ENCODE measurements around the gene BRK1.
"Not testable (repeated sequence)": the region's sequence is repeated elsewhere in the genome, so short reads cannot be mapped to it uniquely, and the experiment has no call there.

BRK1 gene

DNA sequence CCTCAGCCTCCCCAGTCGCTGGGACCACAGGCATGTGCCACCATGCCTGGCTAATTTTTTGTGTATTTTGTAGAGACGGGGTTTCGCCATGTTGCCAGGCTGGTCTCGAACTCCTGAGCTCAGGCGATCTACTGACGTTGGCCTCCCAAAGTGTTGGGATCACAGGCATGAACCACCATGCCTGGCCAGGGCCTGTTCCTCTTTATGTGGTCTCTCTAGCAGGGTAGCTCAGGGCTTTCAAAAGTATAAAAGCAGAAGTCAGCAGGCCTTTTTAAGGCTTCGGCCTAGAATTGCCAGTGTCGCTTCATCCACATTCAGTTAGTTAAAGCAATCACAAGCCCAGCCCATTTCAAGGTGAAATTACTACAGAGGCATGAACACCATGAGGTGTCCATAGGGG is 33.8 kb downstream of the BRK1 start:
- DNase-seq: no peak

DNA sequence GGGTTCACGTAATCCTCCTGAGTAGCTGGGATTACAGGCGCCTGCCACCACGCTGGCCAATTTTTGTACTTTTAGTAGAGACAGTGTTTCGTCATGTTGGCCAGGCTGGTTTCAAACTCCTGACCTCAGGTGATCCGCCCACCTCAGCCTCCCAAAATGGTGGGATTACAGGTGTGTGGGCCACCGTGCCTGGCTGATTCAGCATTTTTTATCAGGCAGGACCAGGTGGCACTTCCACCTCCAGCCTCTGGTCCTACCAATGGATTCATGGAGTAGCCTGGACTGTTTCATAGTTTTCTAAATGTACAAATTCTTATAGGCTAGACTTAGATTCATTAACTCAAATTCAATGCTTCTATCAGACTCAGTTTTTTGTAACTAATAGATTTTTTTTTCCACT is 35.5 kb downstream of the BRK1 start:
- no peak for DNase-seq

DNA sequence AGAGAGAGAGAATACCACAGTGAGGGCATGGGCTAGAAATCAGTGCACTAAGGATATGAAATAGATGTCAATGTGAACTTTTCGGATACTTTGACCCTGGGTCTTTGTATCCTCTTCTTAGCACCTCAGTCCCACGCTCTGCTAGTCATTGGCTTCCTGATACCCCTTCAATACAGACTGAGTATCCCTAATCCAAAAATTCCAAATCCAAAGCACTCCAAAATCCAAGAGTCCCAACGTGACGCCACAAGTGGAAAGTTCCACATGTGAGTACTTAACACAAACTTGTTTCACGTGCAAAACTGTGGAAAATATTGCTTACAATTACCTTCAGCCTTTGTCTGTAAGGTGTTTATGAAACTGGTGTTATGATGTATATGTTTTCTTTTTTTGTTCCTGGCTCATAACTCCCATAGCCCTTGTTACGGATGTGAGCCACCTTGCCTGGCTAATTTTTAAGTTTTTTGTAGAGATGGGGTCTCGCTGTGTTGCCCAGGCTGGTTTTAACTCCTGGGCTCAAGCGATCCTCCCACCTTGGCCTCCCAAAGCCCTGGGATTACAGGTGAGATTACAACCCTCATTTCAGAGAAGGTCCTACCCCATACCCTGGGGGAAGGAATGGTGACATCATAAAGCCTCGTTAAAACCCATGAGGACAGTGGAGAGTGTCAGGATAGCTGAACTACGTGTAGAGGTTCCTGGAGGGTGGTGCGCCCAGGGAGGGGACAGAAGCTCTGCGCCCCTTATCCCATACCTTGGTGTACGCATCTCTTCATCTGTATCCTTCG is 39.1 kb downstream of the BRK1 start:
- no peak for DNase-seq

DNA sequence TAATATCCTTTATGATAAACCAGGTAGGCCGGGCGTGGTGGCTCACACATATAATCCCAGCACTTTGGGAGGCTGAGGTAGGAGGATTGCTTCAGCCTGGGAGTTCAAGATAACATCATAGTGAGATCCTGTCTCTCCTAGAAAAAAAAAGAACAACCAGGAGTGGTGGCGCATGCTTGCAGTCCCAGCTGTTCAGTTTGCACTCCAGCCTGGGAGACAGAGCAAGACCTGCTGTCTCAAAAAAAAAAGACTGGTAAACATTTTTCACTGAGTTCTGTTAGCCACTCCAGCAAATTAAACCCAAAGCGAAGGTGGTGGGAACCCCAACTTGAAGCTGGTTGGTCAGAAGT is 39.6 kb downstream of the BRK1 start:
- no peak for DNase-seq

DNA sequence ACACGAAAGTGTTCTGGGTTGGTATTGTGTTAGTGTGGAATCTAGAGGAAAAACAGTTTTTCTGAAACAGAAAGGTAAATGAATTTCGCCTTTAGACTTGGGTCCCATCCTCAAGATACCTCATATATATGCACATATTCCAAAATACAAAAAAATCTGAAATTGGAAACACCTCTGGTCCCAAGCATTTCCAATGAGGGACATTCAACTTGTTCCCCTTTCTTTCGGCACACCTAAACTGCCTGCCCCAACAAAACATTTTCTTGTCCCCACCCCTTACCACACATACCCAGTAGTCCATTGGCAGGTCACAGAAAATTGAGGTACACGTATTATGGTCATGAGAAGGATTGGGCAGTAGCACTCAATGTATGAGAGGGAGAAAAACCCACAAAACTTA is 40.2 kb downstream of the BRK1 start:
- no peak for DNase-seq

DNA sequence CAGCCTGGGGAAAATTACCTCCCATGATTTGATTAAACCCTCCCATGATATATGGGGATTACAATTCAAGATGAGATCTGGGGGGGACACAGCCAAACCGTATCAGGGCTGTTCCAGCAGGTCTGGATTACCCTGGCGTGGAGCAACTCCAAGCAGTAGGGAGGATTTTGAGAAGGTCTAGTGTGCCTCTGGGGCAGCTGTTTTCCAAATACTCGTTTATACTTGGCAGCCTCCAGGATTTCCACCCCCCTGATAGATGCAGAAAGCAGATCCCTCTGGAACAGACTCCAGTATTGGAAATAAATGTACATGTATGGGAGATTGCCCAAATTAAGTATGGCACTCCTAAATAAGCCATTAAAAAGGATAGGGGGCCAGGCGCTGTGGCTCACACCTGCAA is 41.6 kb downstream of the BRK1 start:
- no peak for DNase-seq

DNA sequence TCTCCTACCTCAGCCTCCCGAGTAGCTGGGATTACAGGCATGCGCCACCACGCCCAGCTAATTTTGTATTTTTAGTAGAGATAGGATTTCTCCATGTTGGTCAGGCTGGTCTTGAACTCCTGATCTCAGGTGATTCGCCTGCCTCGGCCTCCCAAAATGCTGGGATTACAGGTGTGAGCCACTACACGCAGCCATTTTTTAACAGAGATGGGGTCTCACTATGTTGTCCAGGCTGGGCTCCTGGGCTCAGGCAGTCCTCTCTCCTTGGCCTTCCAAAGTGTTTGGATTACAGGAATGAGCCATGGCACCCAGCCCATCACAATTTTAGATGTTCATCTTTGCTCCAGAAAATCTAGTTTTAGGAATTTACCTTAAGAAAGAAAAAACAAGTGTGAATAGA is 43.1 kb downstream of the BRK1 start:
- DNase-seq: not testable (repeated sequence)

DNA sequence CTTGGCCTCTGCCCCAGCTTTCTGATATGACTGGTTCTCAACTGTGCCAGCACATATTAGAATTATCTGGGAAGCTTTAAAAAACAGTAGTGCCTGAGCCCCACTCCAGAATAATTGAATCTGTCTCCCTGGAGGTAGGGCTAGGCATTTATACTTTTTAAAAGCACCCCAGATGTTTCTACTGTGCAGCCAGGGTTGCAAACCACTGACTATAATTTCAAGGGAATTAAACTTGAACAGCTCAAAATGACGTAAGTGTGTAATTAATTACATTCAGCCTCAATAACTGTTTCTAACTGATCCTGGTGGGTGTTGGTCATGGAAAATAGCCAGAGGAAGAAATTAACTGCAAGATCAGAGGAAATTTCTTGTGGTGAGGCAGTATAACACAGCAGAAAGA is 44.9 kb downstream of the BRK1 start:
- no peak for DNase-seq

DNA sequence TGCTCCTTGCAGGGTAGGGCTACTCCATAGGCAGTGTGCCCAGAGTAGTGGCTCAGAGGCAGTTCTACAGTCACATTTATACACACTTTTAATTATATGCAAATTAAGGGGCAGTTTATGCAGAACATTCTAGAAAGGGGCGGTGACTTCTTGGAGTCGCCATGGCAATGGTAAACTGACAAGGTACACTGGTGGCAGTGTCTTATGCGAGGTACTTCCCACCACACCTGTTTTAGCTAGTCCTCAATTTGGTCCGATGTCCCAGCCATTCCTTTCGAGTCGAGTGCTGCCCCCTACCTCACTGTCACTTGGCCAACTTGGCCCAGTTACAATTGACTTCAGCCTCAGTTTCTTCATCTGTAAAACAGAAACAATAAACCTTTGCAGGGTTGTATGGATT is 45.5 kb downstream of the BRK1 start:
- DNase-seq: no peak

DNA sequence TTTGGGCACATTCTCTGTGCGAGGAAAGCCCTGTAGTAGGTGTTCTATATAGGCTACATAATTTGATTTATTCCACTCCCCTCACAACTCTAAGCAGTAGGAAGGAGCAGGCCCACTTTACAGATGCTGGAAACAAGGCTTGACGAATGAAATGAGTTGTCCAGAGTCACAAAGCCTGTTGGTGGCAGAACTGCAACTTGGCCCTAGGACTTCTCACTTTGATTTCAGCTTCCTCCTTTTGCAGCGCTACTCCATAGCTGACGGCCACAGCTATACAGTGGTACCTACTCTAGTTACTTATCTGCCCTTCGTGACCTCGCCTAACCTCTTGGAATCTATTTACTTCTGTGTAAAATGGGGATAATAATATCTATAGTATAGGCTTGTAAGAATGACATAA is 46.7 kb downstream of the BRK1 start:
- no peak for DNase-seq

DNA sequence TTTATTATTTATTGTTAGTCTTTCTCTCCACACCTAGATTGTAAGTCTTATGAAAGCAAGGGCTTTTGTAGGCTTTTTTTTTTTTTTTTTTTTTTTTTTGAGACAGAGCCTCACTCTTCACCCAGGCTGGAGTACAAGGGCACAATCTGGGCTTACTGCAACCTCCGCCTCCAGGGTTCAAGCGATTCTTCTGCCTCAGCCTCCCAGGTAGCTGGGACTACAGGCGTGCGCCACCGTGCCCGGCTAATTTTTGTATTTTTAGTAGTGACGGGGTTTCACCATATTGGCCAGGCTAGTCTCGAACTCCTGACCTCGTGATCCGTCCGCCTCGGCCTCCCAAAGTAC is 48.7 kb downstream of the BRK1 start:
- not testable (repeated sequence) for DNase-seq

DNA sequence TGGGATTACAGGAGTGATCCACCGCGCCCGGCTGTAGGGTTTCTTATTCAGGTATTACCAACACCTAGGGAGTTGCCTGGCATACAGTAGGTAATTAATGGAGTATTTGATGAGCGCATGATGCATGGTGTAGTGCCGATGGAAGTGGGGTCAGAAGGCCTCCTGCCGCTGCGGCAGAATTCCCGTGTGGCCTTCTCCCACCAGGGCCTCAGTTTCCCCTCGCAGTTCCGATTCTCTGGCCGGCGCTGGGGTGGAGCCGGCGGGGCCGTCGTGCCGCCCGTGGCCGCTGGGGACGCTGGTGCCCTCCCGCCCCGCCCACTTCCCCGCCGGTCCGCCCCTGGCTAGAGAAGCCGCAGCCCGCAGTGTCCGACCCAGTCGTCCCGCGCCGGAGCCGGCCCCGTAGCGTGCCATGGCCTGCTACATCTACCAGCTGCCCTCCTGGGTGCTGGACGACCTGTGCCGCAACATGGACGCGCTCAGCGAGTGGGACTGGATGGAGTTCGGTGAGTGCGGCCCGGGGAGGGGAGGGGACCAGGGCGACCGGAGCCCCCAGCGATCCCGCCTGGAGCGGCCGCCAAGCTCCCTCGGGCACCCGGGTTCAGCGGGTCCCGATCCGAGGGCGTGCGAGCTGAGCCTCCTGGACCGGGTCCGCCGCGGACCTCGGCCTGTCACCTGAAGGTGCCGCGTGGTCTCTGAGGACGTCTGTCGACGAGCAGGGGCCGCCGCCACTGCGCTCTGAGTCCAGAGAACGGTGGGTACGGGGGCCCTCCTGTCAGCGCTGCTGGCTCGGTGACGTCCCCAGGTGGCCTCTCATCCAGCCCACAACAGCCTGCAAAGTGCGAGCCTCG is 49.3 kb downstream of the BRK1 start, which contains the start of gene IRAK2:
Gene IRAK2, plus strand, starts transcription at position 374 of the 848 bp plus-strand sequence. Its CDS starts 36 bp downstream, at position 410.
- DNase-seq: no peak

DNA sequence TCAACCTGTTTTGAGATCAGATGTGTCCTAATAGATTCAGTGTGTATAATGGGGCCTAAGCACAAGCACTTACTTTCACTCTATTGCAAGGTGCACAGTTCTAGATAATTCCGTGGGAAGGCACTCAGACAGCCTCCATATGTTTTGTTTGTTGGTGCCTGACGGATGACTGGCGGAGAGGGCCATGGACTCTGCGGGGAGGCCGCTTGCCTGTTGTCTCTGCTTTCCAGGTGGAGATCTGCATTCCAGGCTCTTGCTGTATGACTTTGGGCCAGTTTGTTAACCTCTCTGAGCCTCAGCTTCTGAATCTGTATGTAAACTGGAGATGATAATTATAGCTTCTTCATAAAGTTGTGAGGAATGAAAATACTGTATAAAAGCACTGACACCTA is 50.7 kb downstream of the BRK1 start:
- DNase-seq: no peak

DNA sequence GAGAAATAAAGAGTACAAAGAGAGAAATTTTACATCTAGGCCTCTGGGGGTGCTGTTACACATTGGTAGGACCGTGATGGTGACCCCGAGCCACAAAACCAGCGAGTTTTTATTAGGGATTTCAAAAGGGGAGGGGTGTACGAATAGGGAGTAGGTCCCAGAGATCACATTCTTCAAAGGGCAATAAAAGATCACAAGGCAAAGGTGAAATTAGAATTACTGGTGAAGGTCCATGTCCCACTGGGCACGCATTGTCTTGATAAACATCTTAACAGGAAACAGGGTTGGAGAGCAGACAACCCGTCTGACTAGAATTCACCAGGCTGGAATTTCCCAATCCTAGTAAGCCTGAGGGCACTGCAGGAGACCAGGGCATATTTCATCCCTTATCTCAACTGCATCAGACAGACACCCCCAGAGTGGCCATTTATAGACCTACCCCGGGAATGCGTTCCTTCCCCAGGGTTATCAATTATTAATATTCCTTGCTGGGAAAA is 53.6 kb downstream of the BRK1 start:
- no peak for DNase-seq

DNA sequence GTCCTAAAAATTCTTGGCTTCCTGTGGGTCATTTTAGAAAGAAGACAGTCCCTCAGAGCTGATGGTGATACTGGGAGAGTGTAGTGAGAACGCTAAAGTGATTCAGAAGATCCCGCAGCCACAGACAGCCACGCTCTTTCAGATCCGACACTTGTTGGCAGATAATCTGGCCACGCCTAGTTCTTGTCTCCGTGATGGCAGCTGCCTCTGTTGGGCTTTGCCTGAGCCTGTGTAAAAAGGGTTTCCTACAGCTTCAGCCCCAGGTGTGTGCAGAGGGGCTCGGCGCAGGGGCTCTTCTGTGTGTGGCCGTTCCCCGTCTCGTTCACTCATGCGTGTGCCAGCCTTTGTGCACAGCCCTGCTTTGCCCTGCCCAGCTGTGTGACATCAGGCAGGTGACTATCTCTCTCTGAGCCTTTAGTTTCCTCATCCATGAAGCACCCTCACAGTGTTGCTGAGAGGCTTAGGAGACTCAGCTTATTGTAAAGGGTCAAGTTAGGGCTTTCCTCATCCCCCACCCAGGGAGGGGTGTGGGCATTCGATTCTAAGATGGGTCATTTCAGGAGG is 55.5 kb downstream of the BRK1 start:
- DNase-seq: no peak

DNA sequence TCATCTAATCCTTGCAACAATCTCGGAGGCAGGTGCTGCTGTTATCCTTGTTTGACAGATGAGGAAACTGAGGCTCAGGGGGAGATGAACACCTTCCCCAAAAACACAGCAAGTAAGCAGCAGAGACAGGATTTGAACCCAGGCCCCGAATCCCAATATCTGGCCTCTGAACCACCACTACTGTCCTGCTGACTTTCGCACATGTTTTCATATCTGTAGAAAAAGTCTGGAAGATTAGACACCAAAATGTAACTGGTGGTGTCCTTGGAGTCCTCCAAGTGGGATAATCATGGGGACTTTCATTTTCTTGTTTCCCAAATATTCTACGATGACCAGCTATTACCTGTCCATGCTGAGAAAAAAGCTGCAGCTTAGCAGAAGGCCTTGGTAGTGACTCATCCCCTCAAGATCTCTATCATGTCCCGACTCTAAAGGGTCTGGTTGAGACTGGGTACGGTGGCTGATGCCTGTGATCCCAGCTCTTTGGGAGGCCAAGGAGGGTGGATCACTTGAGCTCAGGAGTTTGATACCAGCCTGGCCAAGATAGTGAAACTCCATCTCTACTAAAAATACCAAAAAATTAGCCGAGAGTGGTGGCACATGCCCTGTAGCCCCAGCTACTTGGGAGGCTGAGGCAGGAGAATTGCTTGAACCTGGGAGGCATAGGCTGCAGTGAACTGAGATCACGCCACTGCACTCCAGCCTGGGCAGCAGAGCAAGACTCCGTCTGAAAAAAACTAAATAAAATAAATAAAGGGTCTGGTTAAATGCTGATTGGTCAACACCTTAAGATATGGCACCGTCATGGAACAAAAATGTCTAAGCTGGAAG is 57.8 kb downstream of the BRK1 start:
- no peak for DNase-seq

DNA sequence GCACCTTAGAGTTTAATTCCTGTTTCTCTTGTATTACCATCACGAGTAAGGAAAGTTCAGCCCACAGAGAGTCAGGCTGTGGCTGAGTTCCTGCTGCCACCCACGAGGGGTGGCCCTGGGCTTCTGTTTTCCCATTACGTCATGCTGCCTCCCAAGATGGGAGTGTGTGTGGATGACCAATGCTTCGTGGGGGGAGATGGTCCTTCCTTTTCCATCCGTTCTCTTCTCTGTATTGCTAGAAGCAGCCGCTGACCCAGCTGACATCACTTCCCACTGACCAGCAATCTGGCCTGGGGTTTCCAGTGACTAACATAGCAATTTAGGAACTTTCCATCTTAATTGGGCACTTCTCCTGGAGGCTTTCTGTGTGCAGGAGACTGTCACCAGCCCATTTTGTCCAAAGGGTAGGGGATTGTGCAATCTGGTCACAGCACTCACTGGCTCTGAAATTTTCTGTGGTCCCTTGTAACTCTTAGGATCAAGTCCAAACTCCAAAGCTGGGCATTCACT is 58.5 kb downstream of the BRK1 start:
- no peak for DNase-seq

DNA sequence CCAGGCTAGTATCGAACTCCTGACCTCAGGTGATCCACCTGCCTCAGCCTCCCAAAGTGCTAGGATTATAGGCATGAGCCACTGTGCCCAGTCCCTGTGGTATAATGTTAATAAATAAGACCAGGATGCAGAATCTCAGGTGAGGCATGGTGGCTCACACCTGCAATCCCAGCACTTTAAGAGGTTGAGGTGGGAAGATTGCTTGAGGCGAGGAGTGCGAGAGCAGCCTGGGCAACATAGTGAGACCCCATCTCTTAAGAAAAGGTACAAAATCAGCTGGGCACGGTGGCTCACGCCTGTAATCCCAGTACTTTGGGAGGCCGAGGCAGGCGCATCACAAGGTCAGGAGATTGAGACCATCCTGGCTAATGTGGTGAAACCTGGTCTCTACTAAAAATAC is 59.9 kb downstream of the BRK1 start:
- DNase-seq: not testable (repeated sequence)

DNA sequence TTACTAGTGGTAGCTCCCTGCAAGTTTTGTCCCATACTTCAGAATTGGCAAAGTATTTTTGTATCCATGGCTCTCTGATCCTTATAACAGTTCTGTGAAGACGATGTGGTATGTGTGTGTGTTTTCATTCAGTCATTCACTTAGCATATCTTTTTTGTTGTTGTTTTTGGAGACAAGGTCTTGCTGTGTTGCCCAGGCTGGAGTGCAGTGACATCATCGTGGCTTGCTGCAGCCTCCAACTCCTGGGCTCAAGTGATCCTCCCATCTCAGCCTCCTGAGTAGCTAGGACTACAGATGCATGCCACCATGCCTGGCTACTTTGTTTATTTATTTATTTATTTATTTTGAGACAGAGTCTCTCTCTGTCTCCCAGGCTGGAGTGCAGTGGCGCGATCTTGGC is 60.7 kb downstream of the BRK1 start:
- not testable (repeated sequence) for DNase-seq

Data from NCI-H187 treated with DMSO at 0.1 percent for 48 hours (cell line).